T-helper 9 cell (primary cell): ENCODE results near the gene MASP2.
"Not testable (repeated sequence)": the region's sequence is repeated elsewhere in the genome, so short reads cannot be mapped to it uniquely, and the experiment has no call there.

Experiments
- DNase-seq: peaks from one replicate; pipeline ENCODE4 v3.0.0-alpha.2; 2020

Gene MASP2

GRCh38 chr1:11058026-11058425 lies 11.0 kb upstream of the MASP2 start:
- DNase-seq, result no peak

GRCh38 chr1:11057477-11057876 lies 10.4 kb upstream of the MASP2 start:
- DNase-seq, result no peak

GRCh38 chr1:11056504-11056903 lies 9.5 kb upstream of the MASP2 start:
- DNase-seq, result no peak

GRCh38 chr1:11055676-11056075 lies 8.6 kb upstream of the MASP2 start:
- DNase-seq, result no peak

GRCh38 chr1:11054666-11055065 lies 7.6 kb upstream of the MASP2 start:
- no peak for DNase-seq

- DNase-seq, result no peak
Measured at GRCh38 chr1:11054181-11054580, 7.1 kb upstream of the MASP2 start.

GRCh38 chr1:11053758-11054137 lies 6.7 kb upstream of the MASP2 start:
- DNase-seq, result no peak

- DNase-seq, result no peak
Measured at GRCh38 chr1:11052839-11053757, 6.1 kb upstream of the MASP2 start.

GRCh38 chr1:11051781-11052511 lies 4.9 kb upstream of the MASP2 start:
- no peak for DNase-seq

- not testable (repeated sequence) for DNase-seq
Measured at GRCh38 chr1:11051121-11051520, 4.1 kb upstream of the MASP2 start.

- DNase-seq, result no peak
Measured at GRCh38 chr1:11046270-11046566, 821 bp downstream of the MASP2 start.

- no peak for DNase-seq
Measured at GRCh38 chr1:11045428-11046269, 1.4 kb downstream of the MASP2 start.

- DNase-seq, result no peak
Measured at GRCh38 chr1:11044849-11045427, 2.1 kb downstream of the MASP2 start.

- no peak for DNase-seq
Measured at GRCh38 chr1:11044086-11044848, 2.8 kb downstream of the MASP2 start.

GRCh38 chr1:11042995-11043874 lies 3.8 kb downstream of the MASP2 start:
- DNase-seq, result no peak

- DNase-seq, result no peak
Measured at GRCh38 chr1:11042065-11042464, 5.0 kb downstream of the MASP2 start.

GRCh38 chr1:11041048-11041447 lies 6.0 kb downstream of the MASP2 start:
- DNase-seq, result no peak

- not testable (repeated sequence) for DNase-seq
Measured at GRCh38 chr1:11040105-11040429, 7.0 kb downstream of the MASP2 start.

GRCh38 chr1:11039351-11040104 lies 7.5 kb downstream of the MASP2 start:
- no peak for DNase-seq

- peak; percentile 92 for DNase-seq
Measured at GRCh38 chr1:11037740-11038182, 9.3 kb downstream of the MASP2 start.
